ENCODE results near the gene CLCN1. TPM values are rescaled to one million over a fixed set of nuclear protein-coding genes. Genes with fewer than 3 reads are reported as not detected.

The CLCN1 gene
- total and polyA plus RNA-seq, 2 of the 8 experiments (the other 6 are each of a cell fraction or from before 2014, with no cell fraction given): 0.36 to 0.41 TPM

GRCh38 chr7:143308632-143309031 is 7.3 kb upstream of the CLCN1 start:
- no peak overlapping the region for H2BK12ac ChIP-seq (ENCODE audit: low read depth, low read length)
- H3K9ac ChIP-seq (replicated peaks in 1 of 4; ENCODE audit: extremely low read depth in 1 of 4, low read depth in 3 of 4, low read length in 3 of 4): no peak overlapping the region
- H3K79me2 ChIP-seq (ENCODE audit: control insufficient read depth in 1 of 2, insufficient read depth in 2 of 2, low read length in 2 of 2): no peaks in the 10 kb centered on the region
- H4K5ac ChIP-seq (ENCODE audit: insufficient read length, low read depth, low read length): no peak overlapping the region
- no peak overlapping the region for H2BK5ac ChIP-seq (ENCODE audit: low read depth, low read length)
- no peak overlapping the region for H3K4me3 ChIP-seq (ENCODE audit: extremely low read depth in 1 of 4, insufficient read depth in 2 of 4, low read depth in 3 of 4, low read length in 4 of 4)
- no peaks in the 10 kb centered on the region for H3K23me2 ChIP-seq (ENCODE audit: low read depth, low read length)
- no peak overlapping the region for H2BK20ac ChIP-seq (ENCODE audit: low read length)
- H3K23ac ChIP-seq (ENCODE audit: insufficient read length): no peak overlapping the region
- no peak overlapping the region for H3K4me2 ChIP-seq (ENCODE audit: insufficient read depth in 1 of 2, low read depth in 2 of 2, low read length in 2 of 2)
- no peaks in the 10 kb centered on the region for H3K27me3 ChIP-seq (replicated peaks in 1 of 4; ENCODE audit: control insufficient read depth in 3 of 4, extremely low read depth in 1 of 4, insufficient read depth in 3 of 4, low read length in 3 of 4)
- H2BK15ac ChIP-seq (ENCODE audit: low read length): no peak overlapping the region
- DNase-seq (ENCODE audit: low read depth in 1 of 2, low spot score in 2 of 2) (no peak), FAIRE-seq (no peak)
- no peaks in the 10 kb centered on the region; the same call in 1 of the 2 replicates for H3K79me1 ChIP-seq (ENCODE audit: low read depth, low read length)
- no peaks in the 10 kb centered on the region for H3K4me1 ChIP-seq (replicated peaks in 1 of 4; ENCODE audit: control insufficient read depth in 3 of 4, insufficient read depth in 4 of 4, low read length in 3 of 4)
- ChIA-PET POLR2A (ENCODE audit: partially characterized antibody) (interaction anchor here (1.9 to 2.9 kb wide), 3 partner anchors 9 to 20 kb away, joined by 6 to 7 read pairs (median 7); no protein-coding TSS in a partner anchor), CTCF (ENCODE audit: partially characterized antibody) (interaction anchor here (1.0 to 8.2 kb wide), 9 partner anchors 8 to 108 kb away, joined by 4 to 85 read pairs (median 12); no protein-coding TSS in a partner anchor)
- no peak overlapping the region for H2BK120ac ChIP-seq (replicated peaks; ENCODE audit: low read depth, low read length)
- no peaks in the 10 kb centered on the region for H3K9me3 ChIP-seq (ENCODE audit: insufficient read depth in 2 of 2, low read depth in 1 of 2, low read length in 1 of 2)
- no peak overlapping the region for H2AK5ac ChIP-seq (ENCODE audit: low read depth, low read length)
- no peak overlapping the region for H2AFZ ChIP-seq (ENCODE audit: low read length)
- no peak overlapping the region for H3K56ac ChIP-seq (replicated peaks; ENCODE audit: insufficient read length, low read depth, low read length)
- H3K36me3 ChIP-seq (ENCODE audit: control insufficient read depth in 2 of 4, insufficient read depth in 4 of 4, low read length in 3 of 4): peaks cover 25 to 45% (median 39%) of the 10 kb centered on the region in 4 experiments
- H4K91ac ChIP-seq (replicated peaks; ENCODE audit: insufficient read length, low read length): no peak overlapping the region
- no peak overlapping the region for H4K8ac ChIP-seq (ENCODE audit: extremely low read depth, insufficient read depth, low read length)
- H3K18ac ChIP-seq (ENCODE audit: extremely low read depth, low read length): no peak overlapping the region
- no peak overlapping the region for H3K14ac ChIP-seq (ENCODE audit: insufficient read length)
- 94% methylated on average over 2 of the region's 2 CpGs; no CpG with 5 or more reads in 1 of the 2 experiments for WGBS, 2 experiments (ENCODE audit: extremely low coverage in 1 of 2, insufficient coverage in 1 of 2, insufficient read length in 1 of 2, insufficient replicate concordance in 2 of 2, low coverage in 1 of 2, low lambda C conversion rate in 2 of 2, missing lambda C conversion rate in 1 of 2)
- no peak overlapping the region for H3K4ac ChIP-seq (replicated peaks; ENCODE audit: insufficient read length, low read depth, low read length)
- H4K20me1 ChIP-seq (replicated peaks in 1 of 2; ENCODE audit: control insufficient read depth in 1 of 2, insufficient read depth in 2 of 2, low read length in 2 of 2): peaks cover 0 to 4% of the 10 kb centered on the region in 2 experiments
- H3K27ac ChIP-seq (ENCODE audit: low read depth, low read length): no peak overlapping the region
- no peak for TF ChIP-seq SRF (IDR thresholded peaks at IDR 0.05; ENCODE audit: low read depth, low read length)
- no peak for TF ChIP-seq BACH1 (IDR thresholded peaks at IDR 0.05; ENCODE audit: low read length)
- no peak for TF ChIP-seq GTF2F1 (IDR thresholded peaks at IDR 0.05; ENCODE audit: borderline replicate concordance, low read depth, low read length)
- TF ChIP-seq JUN (IDR thresholded peaks at IDR 0.05; ENCODE audit: low read depth, low read length): no peak
- no peak for TF ChIP-seq CHD2 (IDR thresholded peaks at IDR 0.05; ENCODE audit: low read length)
- no peak for TF ChIP-seq SP2 (IDR thresholded peaks at IDR 0.05; ENCODE audit: low read length)
- no peak for TF ChIP-seq GABPA (IDR thresholded peaks at IDR 0.05; ENCODE audit: borderline replicate concordance, insufficient read depth, low read length)
- TF ChIP-seq PHF8 (conservative IDR thresholded peaks at IDR 0.05; ENCODE audit: low read depth, low read length): no peak
- no peak for TF ChIP-seq BCL11A (IDR thresholded peaks at IDR 0.05; ENCODE audit: low read depth in 2 of 2, low read length in 2 of 2)
- TF ChIP-seq NANOG (IDR thresholded peaks at IDR 0.05; ENCODE audit: insufficient read depth, low read depth, low read length, poor library complexity, severe bottlenecking): no peak
- no peak for TF ChIP-seq RBBP5 (IDR thresholded peaks at IDR 0.05; ENCODE audit: borderline replicate concordance, low read depth, low read length)
- TF ChIP-seq SIN3A (conservative IDR thresholded peaks at IDR 0.05 in 1 of 2, IDR thresholded peaks at IDR 0.05 in 1 of 2; ENCODE audit: low read depth in 1 of 2, low read length in 2 of 2): no peak
- no peak for TF ChIP-seq TAF1 (IDR thresholded peaks at IDR 0.05; ENCODE audit: low read depth, low read length)
- TF ChIP-seq TBP (IDR thresholded peaks at IDR 0.05; ENCODE audit: low read depth, low read length): no peak
- no peak for TF ChIP-seq CBX8 (IDR thresholded peaks at IDR 0.05; ENCODE audit: borderline replicate concordance, low read depth, low read length)
